HG02610 (cell line): ENCODE data around the gene TEKT1.

Source experiments
- ATAC-seq: cut with Tn5 transposase; IDR thresholded peaks from one replicate; pipeline ENCODE4 v1.9.1; 2021; ENCODE audit warnings: mild to moderate bottlenecking, moderate library complexity; ENCODE audit not compliant: unreplicated experiment

TEKT1 gene

DNA sequence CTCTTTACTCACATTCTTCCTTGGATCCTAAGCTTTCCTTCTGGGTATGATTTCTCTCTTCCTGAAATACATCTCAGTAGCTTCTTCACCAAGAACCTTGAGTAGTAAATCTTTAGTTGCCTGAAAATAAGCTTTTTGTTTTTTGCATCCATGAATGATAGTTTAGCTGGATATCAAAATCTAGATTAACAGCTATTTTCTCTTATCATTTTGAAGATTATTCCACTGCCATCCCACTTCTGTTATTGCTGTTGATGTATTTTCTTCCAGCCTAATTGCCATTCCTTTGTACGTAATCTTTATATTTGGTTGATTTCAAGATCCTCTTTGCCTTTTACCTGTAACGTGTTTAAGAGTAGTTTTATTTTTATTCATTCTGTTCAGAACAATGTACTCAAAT is 63.1 kb downstream of the TEKT1 start:
- ATAC-seq = no peak

DNA sequence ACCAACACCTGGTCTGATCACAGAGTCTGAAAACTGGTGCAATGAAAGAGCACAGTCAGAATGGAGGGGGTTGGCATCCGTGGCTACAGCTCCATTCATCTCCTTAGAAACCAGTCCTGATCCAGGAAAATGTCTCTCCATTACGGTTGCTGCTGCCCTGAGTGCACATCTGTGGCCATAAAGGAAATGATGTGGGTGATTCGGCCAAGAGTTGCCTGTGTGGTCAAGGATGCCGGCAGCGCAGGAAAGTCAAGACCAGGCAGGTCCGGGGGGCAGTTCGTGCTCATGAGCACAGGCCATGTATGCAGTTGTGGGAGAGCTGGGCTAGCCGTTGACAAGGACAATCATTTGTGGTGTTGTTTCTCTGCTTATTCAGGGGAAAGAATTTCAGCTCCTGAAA is 69.8 kb downstream of the TEKT1 start:
- no peak for ATAC-seq

DNA sequence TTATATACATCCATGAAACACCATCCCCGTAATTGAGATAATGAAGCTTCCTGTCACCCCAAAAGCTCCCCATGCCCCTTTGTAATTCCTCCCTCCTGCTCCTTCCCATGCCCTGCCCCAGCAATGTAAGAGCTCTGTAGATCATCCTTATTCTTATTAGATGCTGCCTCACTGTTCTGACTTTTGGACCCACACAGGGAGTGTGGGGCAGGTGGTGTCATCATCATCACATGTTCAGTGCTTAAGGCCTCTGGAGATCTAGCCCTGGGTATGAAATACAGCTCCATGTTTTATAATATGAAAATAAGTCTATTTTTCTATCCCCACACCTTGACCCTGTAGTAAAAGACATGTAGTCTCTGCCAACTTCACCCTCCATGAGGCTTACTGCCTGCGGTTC is 73.8 kb downstream of the TEKT1 start:
- ATAC-seq = no peak

DNA sequence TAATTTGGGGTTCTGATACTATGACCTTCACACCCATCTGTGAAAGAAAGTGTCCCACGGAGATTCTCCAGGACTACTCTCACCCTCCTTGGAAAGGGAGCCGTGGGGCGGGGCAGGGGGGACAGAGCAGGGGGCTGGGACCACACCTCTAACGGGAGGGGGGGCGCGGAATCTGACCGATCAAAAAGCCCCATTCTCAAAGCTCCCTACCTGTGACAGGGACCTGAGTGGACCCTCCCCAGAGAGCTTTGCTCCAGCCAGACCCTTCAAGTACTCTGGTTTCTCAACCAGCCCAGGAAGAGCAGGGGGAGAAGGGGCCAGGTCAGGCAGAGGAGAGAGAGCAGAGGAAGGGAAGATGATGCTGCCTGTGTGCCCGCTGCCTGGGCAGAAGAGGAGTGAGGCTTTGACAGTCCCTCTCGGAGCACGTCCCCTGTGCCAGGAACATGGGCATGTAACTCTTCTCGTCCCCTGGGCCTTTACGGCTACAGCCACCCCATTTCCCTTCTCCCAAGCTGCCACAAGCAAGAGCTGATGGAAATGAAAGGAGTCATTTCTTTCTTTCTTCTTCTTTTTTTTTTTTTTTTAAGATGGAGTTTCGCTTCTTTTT is 75.0 kb downstream of the TEKT1 start:
- no peak for ATAC-seq

DNA sequence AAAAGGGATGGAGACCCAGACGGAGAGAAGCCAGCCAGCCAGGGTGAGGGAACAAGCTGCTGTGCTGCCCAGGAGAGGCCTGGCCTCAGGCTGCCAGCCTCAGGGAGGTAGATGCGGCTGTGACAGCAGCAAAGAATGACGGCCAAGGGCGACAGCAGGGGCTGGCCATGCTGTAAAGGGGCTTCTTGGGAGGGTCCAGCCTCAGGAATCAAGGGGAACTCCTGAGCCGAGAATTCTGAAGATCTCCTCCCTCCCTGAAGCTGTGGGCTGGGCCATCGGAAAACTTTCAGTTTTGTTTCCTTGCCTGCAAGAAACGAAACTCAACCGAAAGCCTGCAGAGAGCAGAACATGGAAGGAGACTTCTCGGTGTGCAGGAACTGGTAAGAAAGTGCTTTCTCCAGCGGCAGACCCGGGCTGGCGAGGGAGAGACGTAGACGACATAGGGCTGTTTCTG is 75.8 kb downstream of the TEKT1 start, which contains the start of gene XAF1:
XAF1 (plus strand) TSS at position 316 of the 454 bp plus-strand sequence; CDS start at position 349, 33 bp downstream.
- ATAC-seq = no peak

DNA sequence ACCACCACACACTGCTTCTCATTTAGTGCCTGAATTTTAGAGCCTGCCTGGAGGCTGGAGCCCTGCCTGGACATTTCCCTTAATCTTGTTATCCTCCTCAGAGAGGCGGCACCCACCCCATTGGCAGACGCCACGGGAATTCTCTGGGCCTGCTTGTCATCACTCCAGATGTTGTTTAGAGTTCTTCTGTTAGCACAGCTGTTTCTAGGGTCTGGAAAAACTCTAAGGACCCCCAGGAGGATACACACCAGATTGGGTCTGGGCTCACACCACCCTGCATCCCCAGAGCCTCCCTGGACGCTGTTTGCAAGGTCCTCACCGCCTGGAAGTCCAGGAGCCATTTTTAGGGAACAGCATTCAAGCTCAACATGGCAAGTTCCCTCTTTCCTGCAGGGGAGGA is 76.2 kb downstream of the TEKT1 start:
- no peak for ATAC-seq

DNA sequence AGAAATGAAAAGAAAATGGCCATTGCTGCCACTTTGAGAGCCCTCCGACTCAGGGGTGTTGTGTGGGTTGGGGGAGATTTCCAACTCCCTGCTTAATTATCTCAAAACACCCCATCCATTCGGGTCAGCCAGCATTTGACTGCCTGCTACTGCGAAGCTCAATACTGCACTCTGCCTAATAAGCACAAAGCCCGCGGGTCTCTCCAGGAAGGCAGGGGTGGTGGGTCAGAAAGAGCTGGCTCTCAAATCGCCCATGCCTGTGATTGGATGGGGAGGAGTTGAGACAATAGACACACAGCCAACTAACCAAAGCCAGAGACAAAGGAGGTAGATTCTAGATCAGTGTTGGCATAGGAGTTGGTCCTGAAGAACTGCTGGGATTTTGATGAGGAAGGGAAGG is 78.0 kb downstream of the TEKT1 start:
- no peak for ATAC-seq

DNA sequence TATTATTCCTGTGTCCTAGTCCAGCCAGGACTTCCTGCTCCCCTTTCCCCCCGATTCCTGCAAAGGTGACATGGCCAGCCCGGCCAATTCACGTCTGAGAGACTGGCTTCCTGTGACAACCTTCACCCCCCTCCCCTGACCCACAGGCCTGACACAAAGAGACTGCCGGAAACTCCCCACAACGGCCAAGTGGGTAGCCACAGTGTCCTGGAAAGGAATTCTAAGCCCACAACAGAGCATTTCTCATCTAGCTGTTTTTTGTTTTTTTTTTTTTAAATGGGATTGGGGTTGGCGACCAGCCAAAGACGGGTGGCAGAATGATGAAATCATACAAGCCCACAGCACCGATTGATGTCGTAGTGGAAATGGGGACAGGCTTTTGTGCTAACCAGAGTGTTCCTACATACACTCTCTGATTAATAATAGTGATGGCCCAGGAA is 78.5 kb downstream of the TEKT1 start:
- ATAC-seq = no peak

DNA sequence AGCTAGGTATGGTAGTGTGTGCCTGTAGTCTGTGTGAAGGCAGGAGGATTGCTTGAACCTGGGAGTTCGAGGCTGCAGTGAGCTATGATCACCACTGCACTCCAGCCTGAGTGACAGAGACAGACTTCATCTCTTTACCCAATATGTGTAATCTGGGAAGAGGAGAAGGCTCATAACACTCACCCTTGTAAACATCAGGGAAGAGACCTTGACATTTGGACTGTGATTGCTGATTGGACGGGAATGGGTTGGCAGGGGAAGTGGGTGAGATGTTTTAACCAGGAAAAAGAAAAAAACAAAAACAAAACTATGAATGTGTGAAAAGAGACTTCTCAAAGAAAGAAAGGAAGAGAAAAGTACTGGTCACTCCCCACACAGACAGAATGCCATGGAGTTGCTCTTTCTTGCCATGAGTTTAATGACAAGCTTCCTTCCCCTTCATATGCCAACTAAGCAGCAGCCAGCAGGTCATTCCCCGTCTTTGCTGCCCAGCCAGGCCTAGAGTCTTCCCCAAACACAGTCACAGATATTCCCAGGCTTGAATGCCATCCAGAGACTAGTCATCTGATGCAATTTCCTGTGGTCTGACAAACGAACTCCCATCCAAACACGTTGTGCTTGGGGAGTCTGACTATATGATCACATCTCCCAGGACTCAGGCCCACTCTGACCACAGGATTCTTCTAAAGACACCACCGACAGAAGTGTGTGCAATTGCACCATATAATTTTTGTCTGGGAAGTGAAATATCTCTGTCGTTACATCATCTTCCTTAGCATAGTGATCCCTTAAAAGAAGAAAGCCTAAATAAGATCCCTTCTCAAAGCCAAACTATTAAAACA is 79.2 kb downstream of the TEKT1 start:
- ATAC-seq = no peak

DNA sequence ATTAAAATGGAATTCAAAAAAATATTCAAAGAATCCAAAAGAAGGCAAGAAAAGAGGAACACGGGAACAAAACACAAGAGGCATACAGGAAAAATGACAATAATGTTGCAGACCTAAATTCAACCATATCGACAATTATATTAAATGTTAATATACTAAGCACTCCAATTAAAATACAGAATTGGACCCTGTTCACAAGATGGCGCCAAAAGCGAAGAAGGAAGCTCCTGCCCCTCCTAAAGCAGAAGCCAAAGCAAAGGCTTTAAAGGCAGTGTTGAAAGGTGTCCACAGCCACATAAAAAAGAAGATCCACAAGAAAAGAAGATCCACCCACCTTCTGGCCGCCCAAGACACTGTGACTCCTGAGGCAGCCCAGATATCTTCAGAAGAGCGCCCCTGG is 82.0 kb downstream of the TEKT1 start:
- no peak for ATAC-seq

DNA sequence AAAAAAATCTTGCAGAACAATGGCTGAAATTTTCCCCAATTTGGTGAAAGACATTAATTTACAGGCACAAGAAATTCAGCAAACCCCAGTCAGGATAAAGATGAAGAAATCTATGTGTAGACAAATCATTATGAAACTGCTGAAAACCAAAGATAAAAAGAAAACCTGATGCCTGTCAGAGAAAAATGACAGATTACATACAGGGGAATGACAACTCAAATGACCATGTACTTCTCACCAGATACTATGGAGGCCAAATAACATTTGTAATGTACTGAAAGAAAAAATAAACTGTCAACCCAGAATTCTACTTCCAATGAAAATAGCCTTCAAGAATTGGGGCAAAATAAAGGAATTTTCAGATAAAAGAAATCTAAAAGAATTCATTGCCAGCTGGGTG is 82.9 kb downstream of the TEKT1 start:
- no peak for ATAC-seq
